GM19468 (cell line): ENCODE measurements around the gene SHMT2.

Experiments
- ATAC-seq: cut with Tn5 transposase; IDR thresholded peaks from one replicate; pipeline ENCODE4 v1.9.1; 2021; ENCODE audit warnings: mild to moderate bottlenecking, moderate library complexity, moderate number of reproducible peaks; ENCODE audit not compliant: unreplicated experiment; ENCODE audit errors: extremely low read depth

Gene SHMT2

GRCh38 chr12:57224278-57224972, 5.1 kb upstream of the SHMT2 start:
- ATAC-seq, result no peak

GRCh38 chr12:57224973-57225679, 4.4 kb upstream of the SHMT2 start:
- peak; percentile 56 for ATAC-seq

GRCh38 chr12:57225680-57226210, 3.8 kb upstream of the SHMT2 start:
- ATAC-seq, result no peak

- ATAC-seq, result no peak
Observed at GRCh38 chr12:57226588-57227314, 2.8 kb upstream of the SHMT2 start.

- ATAC-seq, result no peak
Observed at GRCh38 chr12:57227315-57228115, 2.0 kb upstream of the SHMT2 start.

GRCh38 chr12:57229046-57229633, 371 bp upstream of the SHMT2 start:
- ATAC-seq, result no peak

GRCh38 chr12:57230381-57231155, 1.1 kb downstream of the SHMT2 start:
- ATAC-seq, result no peak

- no peak for ATAC-seq
Observed at GRCh38 chr12:57231276-57232021, 1.9 kb downstream of the SHMT2 start.

GRCh38 chr12:57232156-57232756, 2.7 kb downstream of the SHMT2 start:
- no peak for ATAC-seq

- no peak for ATAC-seq
Observed at GRCh38 chr12:57233357-57234232, 4.1 kb downstream of the SHMT2 start.

GRCh38 chr12:57234233-57234570, 4.7 kb downstream of the SHMT2 start:
- no peak for ATAC-seq

GRCh38 chr12:57234571-57235016, 5.1 kb downstream of the SHMT2 start:
- no peak for ATAC-seq

- no peak for ATAC-seq
Observed at GRCh38 chr12:57235017-57235727, 5.7 kb downstream of the SHMT2 start.

GRCh38 chr12:57235728-57236131, 6.2 kb downstream of the SHMT2 start:
- ATAC-seq, result no peak

- no peak for ATAC-seq
Observed at GRCh38 chr12:57236201-57236924, 6.9 kb downstream of the SHMT2 start.
